Panc1 (cell line): ENCODE results near the gene KCNC4. TPM values are rescaled to one million over a fixed set of nuclear protein-coding genes. Genes with fewer than 3 reads are reported as not detected.

ENCODE experiments used
- ATAC-seq: fragments of 200-7000 bp; cut with Tn5 transposase; 2 replicates; pipeline ENCODE4 v1.9.1; 2020; ENCODE audit warnings: mild to moderate bottlenecking, moderate library complexity
- BruUV-seq: library from RNA; stranded (reverse); fragments of 400-500 nt; replicated peaks from 2 replicates; lab custom pipeline; 2021; lab: Mats Ljungman, UMichigan
- CTCF ChIA-PET: fragments of 300-600 bp; sonication (Branson Sonifier 250); formaldehyde crosslinking; loops from one replicate; lab custom pipeline; 2022; ENCODE audit warnings: antibody characterized with exemption; lab: Charles Lee
- POLR2A ChIA-PET: fragments of 300-600 bp; sonication (Branson Sonifier 250); formaldehyde crosslinking; loops from one replicate; lab custom pipeline; 2022; ENCODE audit warnings: antibody characterized with exemption; lab: Charles Lee
- DNase-seq: peaks from one replicate; pipeline ENCODE4 v3.0.0-alpha.2; 2010; ENCODE audit warnings: low read depth, low spot score
- H3K27ac ChIP-seq: 2 replicates; pipeline ENCODE4 v1.5.1; 2011; ENCODE audit warnings: mild to moderate bottlenecking, low read length, inconsistent platforms
- H3K27me3 ChIP-seq: fragments of 200-500 bp; sonication (Bioruptor generic); 2 replicates; pipeline ENCODE4 v1.6.0; 2014; ENCODE audit warnings: low read length, inconsistent platforms; ENCODE audit not compliant: control insufficient read depth, insufficient read depth
- H3K36me3 ChIP-seq: fragments of 200-500 bp; sonication (Bioruptor generic); 2 replicates; pipeline ENCODE4 v1.5.1; 2014; ENCODE audit warnings: inconsistent platforms, mild to moderate bottlenecking, low read length, moderate library complexity; ENCODE audit not compliant: control insufficient read depth, insufficient read depth
- H3K4me1 ChIP-seq: 2 replicates; pipeline ENCODE4 v1.5.1; 2011; ENCODE audit warnings: inconsistent platforms, mild to moderate bottlenecking, low read length, moderate library complexity; ENCODE audit not compliant: control insufficient read depth, insufficient read depth
- H3K4me3 ChIP-seq, 2 experiments: 2 replicates each; pipeline ENCODE4 v1.5.1; 2011 to 2012; ENCODE audit warnings: low read depth in 2 of 2, low read length in 2 of 2, mild to moderate bottlenecking in 2 of 2, inconsistent platforms in 1 of 2, moderate library complexity in 1 of 2
- H3K9me3 ChIP-seq: fragments of 200-500 bp; sonication (Bioruptor generic); 2 replicates; pipeline ENCODE4 v1.5.1; 2014; ENCODE audit warnings: low read depth, mild to moderate bottlenecking, inconsistent platforms, low read length, moderate library complexity; ENCODE audit not compliant: control insufficient read depth, insufficient read depth
- POLR2AphosphoS5 ChIP-seq: IDR thresholded peaks from 2 replicates; pipeline ENCODE4 v1.6.1; 2012; ENCODE audit warnings: mild to moderate bottlenecking, low read depth, low read length, moderate library complexity
- SIN3A ChIP-seq: IDR thresholded peaks from 2 replicates; pipeline ENCODE4 v1.6.1; 2012; ENCODE audit warnings: low read depth, mild to moderate bottlenecking, low read length, moderate library complexity, borderline replicate concordance; ENCODE audit not compliant: insufficient read depth
- TCF7L2 ChIP-seq: IDR thresholded peaks from 2 replicates; pipeline ENCODE4 v1.6.1; 2011; ENCODE audit warnings: mild to moderate bottlenecking, low read depth, low read length, inconsistent platforms
- in situ Hi-C: cut with HindIII; loops from 2 replicates; pipeline ENCODE4 v1.10.0; 2016; ENCODE audit warnings: low sequenced_read_pairs, low pct_unique_long_range_greater_than_20kb
- intact Hi-C: fragments of 100-400 bp; cut with micrococcal nuclease; formaldehyde crosslinking; loops from one replicate; pipeline ENCODE4 v1.10.0; 2022; ENCODE audit not compliant: unreplicated experiment
- total RNA-seq: library from RNA; stranded (reverse); gene quantifications from one replicate; pipeline ENCODE4 v1.2.1, GENCODE V29; 2021; ENCODE audit not compliant: unreplicated experiment
- TF ChIP-seq, protein P1 (sequence below), 2 experiments: IDR thresholded peaks; 2 replicates each; pipeline ENCODE4 v1.6.1; 2011 to 2012; ENCODE audit warnings: low read depth in 2 of 2, control low read depth in 1 of 2, low read length in 1 of 2, mild to moderate bottlenecking in 1 of 2, moderate library complexity in 1 of 2; ENCODE audit not compliant: insufficient read depth in 1 of 2
- TF ChIP-seq, protein P2 (sequence below): fragments of 450-650 bp; IDR thresholded peaks from 2 replicates; pipeline ENCODE4 v1.5.1; 2017; ENCODE audit warnings: mild to moderate bottlenecking

The KCNC4 gene
- total RNA-seq, 1 experiment from 2014 or later = 15.4 TPM

DNA sequence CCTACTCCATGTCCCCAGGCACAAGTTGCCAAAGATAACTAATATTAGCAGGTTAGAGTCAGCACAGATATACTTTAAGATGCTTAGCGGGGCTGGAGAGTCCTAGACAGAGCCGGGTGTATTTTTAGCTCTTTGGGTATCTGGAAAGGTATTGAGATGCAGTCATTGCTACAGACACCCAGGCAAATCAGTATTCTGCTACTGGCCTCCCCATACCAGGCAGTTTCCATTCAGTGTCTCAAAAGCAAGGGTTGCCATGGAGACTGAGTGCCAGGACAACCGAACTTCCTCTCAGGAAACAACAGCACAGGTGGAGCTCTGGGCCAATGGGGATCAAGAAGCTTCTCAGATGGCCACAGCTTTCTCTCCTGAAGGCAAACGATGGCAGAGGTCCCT, 45.3 kb downstream of the KCNC4 start:
- H3K9me3 ChIP-seq = no peaks in the 10 kb centered on the region
- intact Hi-C loops (no loop called here), in situ Hi-C loops (no loop called here)
- no peak for DNase-seq
- CTCF ChIA-PET = no interaction called here
- H3K27me3 ChIP-seq = no peaks in the 10 kb centered on the region
- no peak overlapping the region for H3K4me3 ChIP-seq
- POLR2A ChIA-PET = no interaction called here
- H3K36me3 ChIP-seq = no peaks in the 10 kb centered on the region
- no peak for ATAC-seq
- no TSS peak for BruUV-seq
- no peaks in the 10 kb centered on the region for H3K4me1 ChIP-seq
- no peak overlapping the region for H3K27ac ChIP-seq
- TF ChIP-seq, protein P1, sequence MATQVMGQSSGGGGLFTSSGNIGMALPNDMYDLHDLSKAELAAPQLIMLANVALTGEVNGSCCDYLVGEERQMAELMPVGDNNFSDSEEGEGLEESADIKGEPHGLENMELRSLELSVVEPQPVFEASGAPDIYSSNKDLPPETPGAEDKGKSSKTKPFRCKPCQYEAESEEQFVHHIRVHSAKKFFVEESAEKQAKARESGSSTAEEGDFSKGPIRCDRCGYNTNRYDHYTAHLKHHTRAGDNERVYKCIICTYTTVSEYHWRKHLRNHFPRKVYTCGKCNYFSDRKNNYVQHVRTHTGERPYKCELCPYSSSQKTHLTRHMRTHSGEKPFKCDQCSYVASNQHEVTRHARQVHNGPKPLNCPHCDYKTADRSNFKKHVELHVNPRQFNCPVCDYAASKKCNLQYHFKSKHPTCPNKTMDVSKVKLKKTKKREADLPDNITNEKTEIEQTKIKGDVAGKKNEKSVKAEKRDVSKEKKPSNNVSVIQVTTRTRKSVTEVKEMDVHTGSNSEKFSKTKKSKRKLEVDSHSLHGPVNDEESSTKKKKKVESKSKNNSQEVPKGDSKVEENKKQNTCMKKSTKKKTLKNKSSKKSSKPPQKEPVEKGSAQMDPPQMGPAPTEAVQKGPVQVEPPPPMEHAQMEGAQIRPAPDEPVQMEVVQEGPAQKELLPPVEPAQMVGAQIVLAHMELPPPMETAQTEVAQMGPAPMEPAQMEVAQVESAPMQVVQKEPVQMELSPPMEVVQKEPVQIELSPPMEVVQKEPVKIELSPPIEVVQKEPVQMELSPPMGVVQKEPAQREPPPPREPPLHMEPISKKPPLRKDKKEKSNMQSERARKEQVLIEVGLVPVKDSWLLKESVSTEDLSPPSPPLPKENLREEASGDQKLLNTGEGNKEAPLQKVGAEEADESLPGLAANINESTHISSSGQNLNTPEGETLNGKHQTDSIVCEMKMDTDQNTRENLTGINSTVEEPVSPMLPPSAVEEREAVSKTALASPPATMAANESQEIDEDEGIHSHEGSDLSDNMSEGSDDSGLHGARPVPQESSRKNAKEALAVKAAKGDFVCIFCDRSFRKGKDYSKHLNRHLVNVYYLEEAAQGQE (IDR thresholded peaks at IDR 0.05; ENCODE audit: insufficient read depth in 1 of 2, low read depth in 2 of 2, low read length in 1 of 2) = no peak
- TF ChIP-seq POLR2AphosphoS5 (no peak), TCF7L2 (no peak), SIN3A (no peak)
- TF ChIP-seq, protein P2, sequence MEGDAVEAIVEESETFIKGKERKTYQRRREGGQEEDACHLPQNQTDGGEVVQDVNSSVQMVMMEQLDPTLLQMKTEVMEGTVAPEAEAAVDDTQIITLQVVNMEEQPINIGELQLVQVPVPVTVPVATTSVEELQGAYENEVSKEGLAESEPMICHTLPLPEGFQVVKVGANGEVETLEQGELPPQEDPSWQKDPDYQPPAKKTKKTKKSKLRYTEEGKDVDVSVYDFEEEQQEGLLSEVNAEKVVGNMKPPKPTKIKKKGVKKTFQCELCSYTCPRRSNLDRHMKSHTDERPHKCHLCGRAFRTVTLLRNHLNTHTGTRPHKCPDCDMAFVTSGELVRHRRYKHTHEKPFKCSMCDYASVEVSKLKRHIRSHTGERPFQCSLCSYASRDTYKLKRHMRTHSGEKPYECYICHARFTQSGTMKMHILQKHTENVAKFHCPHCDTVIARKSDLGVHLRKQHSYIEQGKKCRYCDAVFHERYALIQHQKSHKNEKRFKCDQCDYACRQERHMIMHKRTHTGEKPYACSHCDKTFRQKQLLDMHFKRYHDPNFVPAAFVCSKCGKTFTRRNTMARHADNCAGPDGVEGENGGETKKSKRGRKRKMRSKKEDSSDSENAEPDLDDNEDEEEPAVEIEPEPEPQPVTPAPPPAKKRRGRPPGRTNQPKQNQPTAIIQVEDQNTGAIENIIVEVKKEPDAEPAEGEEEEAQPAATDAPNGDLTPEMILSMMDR = no peak

DNA sequence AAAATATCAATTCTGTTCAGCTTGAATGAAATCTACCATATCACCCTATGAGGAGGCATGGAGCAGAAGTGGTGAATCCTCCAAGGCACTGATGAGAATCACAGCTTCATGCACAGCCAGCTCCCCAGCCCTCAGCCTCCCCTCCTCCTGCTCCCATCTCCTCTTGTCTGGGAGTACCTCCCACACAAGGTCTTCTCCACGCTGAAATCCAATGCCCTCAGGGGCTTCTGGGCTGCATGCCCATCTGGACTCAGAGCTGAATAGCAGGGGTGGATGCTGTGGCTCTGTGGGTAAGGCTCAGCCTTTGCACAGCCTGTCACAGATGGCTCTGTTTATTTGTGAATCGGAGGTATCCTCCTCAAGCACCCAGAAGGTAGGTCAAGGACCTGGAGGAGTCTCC, 48.6 kb downstream of the KCNC4 start:
- no TSS peak for BruUV-seq
- ChIA-PET POLR2A (no interaction called here), CTCF (no interaction called here)
- no peaks in the 10 kb centered on the region for H3K36me3 ChIP-seq
- no peaks in the 10 kb centered on the region for H3K4me1 ChIP-seq
- ATAC-seq (no peak), DNase-seq (no peak)
- H3K27ac ChIP-seq = no peak overlapping the region
- in situ Hi-C loops = no loop called here
- peaks cover 2% of the 10 kb centered on the region; the same call in 1 of the 2 replicates for H3K27me3 ChIP-seq
- H3K9me3 ChIP-seq = no peaks in the 10 kb centered on the region
- TF ChIP-seq, protein P1 (IDR thresholded peaks at IDR 0.05; ENCODE audit: insufficient read depth in 1 of 2, low read depth in 2 of 2, low read length in 1 of 2) = no peak
- TF ChIP-seq TCF7L2 = no peak
- intact Hi-C loops = no loop called here
- H3K4me3 ChIP-seq = no peak overlapping the region
